HG03575 (cell line): ENCODE measurements around the gene PRR36.
"Not testable (repeated sequence)": the region's sequence is repeated elsewhere in the genome, so short reads cannot be mapped to it uniquely, and the experiment has no call there.

Experiments
- ATAC-seq: cut with Tn5 transposase; IDR thresholded peaks from one replicate; pipeline ENCODE4 v1.9.1; 2021; ENCODE audit not compliant: unreplicated experiment, insufficient number of reproducible peaks, low FRiP score; ENCODE audit errors: extremely low read depth

Gene PRR36

DNA sequence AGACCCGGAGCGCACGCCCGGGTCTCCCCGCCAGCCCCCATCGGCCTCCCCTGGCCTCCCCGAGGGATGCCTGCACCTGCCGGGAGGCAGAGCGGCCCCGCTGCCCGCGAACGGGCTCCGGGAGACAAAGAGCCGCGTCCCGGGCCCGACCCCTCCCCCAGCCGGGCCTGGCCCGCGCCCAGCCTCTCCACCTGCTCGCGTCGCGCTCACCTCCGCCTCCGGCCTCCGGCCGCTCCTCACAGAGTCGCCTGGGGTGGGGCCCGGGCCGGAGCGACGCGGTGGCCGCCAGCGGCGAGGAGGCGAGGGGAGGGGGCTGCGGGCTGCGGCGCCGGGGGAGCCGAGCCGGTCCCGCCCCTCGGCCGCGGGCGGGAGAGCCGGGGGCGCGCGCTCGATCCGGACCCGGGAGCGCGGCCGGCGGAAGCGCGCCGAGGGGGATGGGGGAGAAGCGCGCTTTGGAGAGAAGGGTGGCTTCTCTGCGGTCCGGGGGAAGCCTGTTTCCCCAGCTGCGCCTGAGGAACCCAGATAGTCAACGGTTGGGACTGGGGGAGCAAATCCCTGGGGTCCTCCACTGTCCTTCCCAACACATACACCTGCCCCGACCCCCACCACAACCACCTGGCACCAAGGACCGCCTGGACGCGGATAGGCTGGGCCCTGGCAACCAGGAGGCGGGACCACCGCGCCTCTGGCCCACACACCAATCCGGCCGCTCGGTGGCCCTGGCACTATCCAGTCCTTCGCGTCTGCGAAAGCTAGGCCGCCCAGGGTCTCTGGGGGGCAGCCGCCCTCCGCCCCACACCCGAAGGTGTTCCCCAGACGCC lies at the start of gene PRR36:
Gene PRR36 (minus strand): TSS at position 315 of the 821 bp plus-strand sequence. CDS start 701 bp downstream, outside the sequence.
- no peak for ATAC-seq

DNA sequence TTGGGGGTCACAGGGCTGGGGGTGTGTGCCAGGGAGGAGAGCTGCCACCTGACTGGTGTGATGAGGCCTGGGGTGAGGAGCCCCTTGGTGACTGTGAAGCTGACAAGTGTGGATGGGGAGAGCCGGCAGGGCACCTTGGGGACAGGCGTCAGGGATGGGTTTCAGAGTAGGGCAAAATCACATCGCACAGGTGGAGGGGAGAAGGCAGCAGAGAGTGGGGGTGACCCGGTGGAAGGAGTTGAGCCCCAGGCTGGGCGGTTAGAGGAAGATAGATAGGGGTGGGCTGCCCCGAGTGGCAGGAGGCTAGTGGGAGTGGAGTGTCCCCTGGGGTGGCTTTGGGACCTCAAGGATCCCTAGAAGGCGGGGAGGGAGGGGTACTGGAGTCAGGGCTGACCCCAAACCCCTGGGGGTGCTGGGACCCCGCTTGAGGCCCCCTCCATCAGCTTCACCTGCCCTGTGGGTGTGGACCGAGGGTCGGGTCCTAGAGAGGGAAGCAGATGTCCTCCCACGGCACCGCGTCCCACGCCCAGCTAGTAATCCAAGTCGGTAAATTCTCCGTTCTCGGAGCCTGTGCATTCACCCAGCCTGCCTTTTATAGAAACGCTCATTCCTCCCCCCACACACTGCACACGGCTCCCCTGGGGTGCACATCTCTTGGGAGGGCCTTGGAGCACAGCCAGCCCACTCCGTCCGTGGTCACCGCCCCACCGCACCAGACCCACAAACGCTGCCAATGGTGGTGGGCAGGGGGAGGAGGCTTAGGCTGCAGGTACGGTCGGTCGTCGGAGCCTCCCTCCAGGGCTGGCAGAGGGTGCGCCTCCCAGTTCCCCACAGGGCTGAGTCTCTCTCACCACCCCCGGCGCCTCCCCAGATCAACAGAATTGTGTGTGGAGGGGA lies 49.4 kb upstream of the PRR36 start:
- ATAC-seq: no peak

DNA sequence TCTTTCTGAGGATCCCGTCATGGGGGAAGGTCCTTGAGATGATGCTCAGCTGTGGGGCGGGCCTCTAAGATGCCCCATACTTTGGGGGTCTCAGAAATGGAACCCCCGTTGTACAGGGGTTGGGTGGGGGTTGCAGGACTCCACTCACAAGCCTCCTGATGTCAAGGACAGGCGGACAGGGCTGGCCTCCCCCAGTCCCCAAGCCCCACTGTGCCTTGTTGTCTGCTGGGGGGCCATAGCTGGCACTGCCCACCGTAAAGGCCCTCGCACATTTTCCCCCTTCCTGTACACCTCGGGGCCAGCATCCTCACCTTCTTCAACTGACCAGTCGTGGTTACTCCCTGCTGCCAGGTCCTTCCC lies 48.6 kb upstream of the PRR36 start:
- no peak for ATAC-seq

DNA sequence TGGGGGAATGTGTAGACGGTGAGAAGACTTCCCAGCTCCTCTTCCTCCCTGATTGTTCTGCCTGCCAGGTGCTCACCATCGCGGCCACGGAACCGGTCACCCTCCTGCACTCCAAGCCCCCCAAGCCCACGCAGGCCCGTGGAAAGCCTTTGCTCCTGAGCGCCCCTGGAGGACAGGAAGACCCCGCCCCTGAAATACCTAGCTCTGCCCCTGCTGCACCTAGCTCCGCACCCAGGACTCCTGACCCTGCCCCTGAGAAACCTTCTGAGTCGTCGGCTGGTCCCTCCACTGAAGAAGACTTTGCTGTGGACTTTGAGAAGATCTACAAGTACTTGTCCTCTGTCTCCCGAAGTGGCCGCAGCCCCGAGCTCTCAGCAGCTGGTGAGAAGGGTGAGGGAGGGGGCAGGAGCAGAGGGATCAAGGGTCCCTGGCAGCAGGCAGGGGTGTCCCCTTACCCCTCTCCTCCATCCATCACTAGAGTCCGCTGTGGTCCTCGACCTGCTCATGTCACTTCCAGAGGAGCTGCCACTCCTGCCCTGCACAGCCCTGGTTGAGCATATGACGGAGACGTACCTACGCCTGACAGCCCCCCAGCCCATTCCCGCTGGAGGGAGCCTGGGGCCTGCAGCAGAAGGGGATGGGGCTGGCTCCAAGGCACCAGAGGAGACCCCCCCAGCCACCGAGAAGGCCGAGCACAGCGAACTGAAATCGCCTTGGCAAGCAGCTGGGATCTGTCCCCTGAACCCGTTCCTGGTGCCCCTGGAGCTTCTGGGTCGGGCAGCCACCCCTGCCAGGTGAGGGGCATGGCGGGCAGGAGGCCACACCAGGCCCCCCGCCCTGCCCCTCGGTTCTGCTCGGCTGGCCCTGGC lies 48.0 kb upstream of the PRR36 start:
- ATAC-seq: no peak

DNA sequence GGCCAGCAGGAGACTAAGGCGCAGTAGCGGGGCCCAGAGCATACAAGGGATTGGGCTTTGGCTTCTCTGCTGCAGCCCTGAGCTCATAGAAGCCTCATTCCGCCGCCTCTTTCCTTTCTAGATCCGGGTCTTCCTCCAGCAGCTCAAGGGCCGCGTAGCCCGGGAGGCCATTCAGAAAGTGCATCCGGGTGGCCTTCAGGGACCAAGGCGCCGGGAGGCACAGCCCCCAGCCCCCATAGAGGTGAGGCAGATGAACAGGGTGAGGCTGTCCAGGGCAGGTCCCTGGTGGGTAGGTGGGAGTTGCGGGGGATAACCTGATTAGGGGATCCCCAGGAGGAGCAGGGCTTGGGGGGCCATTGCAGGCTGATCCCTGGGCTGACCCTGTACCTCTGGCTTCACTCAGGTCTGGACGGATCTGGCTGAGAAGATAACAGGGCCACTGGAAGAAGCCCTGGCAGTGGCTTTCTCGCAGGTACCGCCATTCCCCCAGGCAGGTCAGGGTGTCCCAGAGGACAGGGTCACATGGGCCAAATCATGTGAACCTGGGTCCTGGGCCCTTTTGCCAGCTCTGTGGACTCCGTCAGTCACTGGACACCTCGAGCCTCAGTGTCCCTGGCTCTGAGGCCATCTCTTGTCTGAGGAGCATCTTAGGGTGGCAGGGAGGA lies 47.2 kb upstream of the PRR36 start:
- no peak for ATAC-seq

DNA sequence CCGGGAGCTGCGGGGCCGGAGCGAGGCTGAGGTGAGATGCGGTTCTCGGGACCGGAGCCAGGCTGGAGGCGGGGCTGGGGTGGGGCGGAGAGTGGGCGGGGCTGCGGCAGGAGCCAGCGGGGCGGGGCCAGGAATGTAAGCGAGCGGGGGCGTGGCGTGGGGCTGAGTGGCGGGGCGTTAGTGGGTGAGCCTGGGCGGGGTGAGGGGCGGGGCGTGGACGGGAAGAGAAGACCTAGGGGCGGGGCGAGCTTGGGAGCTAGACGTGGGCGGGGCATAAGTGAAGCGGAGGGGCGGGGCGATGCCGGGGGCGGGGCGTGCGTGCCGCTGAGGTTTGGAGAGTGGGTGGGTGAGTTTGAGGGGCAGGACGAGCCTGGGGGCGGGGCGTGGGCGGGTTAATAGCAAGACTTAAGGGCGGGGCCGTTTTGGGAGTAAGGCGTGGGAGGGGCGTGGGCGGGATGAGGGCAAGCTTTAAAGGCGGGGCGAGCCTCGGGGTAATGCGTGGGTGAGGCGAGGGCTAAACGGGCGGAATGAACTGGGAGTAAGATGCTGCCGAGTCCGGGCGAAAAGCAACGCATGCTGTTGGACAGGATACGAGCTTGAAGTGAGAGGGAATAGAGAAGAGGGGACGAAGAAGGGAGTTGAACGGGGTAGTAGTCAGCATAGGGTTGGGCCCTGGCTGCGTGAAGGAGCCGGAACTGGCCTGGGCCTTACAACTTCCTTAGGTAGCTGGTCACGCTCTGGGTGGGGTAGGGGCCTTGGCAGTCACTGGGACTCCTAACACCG lies 46.5 kb upstream of the PRR36 start:
- no peak for ATAC-seq

DNA sequence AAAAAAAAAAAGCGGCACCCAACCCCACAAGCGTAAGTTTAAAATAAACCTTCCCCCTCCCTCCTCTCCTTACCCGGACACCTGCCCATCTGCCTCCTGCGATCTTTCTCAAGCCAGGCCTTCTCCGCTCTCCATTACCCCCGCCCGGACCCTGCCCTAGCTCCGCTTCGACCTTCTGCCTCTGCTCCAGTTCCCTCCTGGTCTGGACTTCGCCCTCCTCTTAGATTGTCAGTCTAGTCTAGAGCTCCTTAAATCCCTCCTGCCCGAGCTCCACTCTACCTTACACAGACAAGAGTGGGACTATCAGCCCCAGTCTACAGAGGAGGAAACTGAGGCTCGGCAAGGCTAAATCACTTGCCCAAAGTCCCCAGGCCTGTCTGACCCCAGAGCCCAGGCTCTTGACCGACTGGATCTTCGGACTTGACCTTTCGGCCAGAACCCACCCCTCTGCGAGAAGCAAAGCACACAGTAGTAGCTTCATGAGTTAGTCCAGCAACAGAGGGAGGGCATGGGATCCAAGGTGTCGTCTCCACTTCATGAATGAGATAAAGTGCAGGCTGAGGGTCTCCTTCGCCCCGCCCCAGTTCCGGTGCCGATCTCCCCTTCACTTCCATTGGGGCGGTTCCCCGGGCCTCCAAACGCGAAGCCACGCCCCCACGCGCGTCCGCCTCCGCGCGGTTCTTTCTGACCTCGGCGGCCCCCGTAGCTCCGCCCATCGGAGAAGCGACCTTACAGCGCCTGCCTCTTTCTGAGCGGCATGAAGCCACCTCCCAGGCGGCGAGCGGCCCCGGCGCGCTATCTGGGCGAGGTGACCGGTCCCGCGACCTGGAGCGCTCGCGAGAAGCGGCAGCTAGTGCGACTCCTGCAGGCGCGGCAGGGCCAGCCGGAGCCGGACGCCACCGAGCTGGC lies 45.7 kb upstream of the PRR36 start, which contains the start of gene SNAPC2:
Gene SNAPC2 (plus strand): TSS at position 729 of the 909 bp plus-strand sequence. CDS start 29 bp downstream, at position 758.
- ATAC-seq: no peak

DNA sequence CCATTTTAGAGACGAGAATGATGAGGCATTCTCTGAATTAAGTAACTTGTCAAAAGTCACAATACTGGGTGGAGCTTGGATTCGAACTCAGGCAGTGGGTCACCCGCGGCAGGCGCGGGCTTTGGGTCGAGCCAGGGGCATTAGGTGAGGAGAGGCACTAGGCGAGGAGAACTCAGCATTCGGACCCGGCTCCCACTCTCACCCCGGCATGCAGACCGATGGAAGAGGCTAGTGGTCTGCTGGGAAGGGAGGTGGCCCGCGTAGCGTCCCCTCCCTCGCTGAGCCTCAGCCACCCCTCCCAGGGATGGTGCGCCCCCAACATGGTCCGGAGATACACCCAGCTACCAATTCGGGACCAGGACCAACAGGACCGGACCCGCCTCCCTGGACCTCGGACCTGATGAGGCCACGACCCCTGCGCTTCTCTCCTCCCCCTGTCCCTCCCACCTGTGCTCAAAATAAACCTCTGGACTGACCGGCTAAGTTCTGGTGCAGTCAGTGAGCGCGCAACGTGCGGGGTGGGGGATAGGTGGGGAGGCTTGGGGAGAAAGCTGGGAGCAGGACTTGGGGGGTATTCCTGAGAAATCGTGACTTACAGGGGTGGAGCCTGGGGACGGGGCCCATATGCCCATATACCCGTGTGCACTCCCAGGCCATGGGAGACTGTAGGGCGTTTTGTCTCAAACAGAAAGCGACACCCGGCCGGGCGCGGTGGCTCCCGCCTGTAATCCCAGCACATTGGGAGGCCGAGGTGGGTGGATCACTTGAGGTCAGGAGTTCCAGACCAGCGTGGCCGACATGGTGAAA lies 44.6 kb upstream of the PRR36 start:
- no peak for ATAC-seq

DNA sequence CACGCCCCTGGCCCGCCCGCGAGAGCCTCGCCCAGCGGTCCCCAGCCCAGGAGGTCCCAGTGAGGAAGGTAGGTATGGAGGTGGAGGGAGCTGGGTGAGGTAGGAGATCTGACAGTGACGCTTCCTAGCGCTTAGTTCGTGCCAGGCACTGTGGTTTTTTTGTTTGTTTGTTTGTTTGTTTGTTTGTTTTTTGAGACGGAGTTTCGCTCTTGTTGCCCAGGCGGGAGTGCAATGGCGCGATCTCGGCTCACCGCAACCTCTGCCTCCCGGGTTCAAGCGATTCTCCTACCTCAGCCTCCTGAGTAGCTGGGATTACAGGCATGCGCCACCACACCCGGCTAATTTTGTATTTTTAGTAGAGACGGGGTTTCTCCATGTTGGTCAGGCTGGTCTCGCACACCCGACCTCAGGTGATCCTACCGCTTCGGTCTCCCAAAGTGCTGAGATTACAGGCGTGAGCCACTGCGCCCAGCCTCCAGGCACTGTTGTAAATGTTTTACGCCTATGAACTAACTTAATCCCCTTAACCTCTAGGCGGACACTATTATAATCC lies 43.9 kb upstream of the PRR36 start:
- ATAC-seq: not testable (repeated sequence)

DNA sequence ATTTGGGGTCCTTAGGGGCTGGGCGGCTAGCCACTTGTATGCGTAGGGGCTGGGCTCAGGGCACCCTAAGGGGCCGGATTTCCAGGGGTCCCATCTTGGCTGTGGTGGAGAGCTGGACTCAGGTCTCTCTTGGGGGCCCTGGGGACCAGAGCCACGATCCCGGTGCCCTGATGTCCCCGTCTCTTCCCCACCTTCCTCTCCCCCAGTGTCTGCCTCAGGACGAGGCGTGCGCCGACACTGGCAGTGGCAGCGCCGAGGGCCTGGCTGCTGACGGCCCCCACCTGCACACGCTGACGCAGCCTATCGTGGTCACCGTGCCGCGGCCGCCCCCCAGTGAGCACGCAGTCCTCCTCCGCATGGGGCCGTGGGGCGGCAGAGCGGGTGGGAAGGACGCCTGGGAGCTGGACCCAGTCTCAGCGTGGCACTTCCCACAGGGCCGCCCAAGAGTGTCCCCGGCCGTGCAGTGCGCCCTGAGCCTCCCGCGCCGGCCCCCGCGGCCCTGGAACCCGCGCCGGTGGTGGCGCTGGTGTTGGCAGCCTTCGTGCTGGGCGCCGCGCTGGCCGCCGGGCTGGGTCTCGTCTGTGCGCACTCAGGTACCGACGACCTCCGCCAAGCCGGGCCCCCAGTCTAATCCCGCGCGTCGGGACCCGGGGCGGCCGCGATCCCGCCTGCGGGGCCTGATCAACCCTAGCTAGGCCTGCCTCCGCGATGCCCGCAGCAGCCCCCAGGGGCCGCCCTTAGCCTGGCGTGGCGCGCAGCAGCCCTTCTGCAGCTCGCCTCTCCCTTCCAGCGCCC lies 43.3 kb upstream of the PRR36 start:
- no peak for ATAC-seq

DNA sequence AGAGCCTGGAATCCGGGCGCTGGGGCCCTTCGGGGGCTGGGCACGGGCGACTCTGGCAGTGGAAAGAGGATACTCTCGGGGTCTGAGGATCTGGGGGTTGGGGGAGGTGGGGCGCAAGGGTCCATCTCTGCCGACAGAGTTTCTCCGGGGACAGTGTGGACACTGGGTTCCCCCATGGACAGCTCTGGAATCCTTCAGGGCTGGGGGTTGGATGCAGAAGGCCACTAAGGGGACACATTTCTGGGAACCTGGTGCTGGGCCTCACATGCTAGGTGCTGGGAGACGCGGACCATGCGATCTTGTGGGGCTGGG lies 42.7 kb upstream of the PRR36 start:
- no peak for ATAC-seq

DNA sequence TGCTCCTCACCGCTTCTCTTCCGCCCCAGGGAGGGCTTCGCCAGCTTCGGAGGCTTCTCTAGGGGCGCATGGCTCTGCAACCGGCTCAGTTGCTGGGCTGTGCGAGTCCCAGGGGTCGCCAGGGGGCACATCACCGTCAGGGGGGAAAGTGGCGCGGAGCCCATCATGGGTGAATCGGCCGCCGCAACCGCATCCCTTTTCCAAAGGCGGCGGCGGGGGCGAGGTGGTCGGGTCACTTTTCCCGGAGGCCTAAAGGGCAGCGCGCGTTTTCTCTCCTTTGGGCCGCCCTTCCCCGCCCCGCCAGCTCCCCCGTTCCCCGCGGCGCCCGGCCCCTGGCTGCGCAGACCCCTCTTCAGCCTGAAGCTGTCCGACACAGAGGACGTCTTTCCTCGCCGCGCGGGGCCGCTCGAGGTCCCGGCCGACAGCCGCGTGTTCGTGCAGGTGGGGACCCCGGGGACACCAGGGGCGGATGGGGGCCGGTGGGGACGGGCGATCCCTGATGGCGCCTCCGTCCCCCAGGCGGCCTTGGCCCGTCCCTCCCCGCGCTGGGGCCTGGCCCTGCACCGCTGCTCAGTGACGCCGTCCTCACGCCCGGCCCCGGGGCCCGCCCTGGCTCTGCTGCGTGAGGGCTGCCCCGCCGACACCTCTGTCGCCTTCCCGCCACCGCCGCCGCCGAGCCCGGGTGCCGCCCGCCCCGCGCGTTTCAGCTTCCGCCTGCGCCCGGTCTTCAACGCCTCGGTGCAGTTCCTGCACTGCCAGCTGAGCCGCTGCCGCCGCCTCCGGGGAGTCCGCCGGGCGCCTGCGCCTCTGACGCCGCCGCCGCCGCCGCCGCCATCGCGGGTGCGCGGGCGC lies 42.1 kb upstream of the PRR36 start:
- ATAC-seq: no peak

DNA sequence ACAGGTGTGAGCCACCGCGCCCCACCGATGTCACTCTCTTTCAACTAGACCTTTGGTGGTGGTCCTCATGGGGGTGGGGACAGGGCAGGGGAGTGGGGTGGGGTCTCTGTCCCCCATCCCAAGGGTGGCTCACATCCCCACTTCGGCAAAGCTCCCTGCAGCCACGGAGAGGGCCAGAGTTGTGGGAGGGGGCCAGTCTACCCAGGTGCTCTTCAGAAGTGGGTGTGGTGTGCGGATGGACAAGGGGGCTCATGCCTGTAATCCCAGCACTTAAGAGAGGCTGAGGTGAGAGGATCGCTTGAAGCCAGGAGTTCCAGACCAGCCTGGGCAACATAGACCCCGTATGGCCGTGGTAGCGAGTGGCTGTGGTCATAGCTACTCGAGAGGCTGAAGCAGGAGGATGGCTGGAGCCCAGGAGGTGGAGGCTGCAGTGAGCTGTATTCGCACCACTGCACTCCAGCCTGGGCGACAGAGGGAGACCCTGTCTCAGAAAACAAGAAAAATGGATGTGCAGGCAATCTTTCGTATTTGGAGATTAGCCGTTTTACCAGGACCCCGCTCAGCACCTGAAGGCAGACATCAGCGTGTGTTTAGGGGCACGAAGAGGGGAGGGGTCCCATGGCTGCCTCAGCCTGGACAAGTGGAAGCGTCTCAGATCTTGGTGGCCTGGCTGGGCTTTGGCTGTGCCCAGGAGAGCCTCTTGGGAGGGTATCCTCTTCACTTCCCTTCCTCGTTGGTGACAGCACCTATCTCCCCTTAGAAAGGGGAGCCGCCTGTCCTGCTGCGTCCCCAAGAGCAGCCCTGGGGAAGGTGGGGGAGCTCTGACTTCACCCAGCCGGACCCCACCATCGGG lies 41.3 kb upstream of the PRR36 start:
- ATAC-seq: no peak

DNA sequence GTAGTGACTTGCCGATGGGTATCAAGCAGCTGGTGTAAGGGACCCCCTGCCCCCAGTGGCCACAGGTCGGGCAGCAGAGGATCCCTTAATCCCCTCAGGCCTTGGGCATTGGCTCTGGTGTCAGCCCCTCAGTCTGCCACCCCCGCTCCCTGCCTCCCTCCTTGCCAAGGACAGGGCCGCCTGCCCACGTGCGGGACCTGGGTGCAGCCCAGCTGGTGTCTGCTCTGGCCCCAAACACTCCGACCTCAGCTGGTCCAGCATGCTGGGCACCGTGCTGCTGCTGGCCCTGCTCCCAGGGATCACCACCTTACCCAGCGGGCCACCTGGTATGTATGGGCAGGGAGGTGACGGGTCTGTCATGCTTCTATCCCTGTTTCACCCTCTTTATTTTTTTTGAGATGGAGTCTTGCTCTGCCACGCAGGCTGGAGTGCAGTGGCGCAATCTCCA lies 40.4 kb upstream of the PRR36 start, which contains the start of gene TGFBR3L:
Gene TGFBR3L (plus strand): TSS at position 233 of the 448 bp plus-strand sequence.
- ATAC-seq: no peak
